ENCODE data around the gene FOCAD. TPM values are rescaled to one million over a fixed set of nuclear protein-coding genes. Genes with fewer than 3 reads are reported as not detected.

FOCAD gene
- total RNA-seq, 2 donors from 2014 or later, result 32.0 to 76.1 TPM

DNA sequence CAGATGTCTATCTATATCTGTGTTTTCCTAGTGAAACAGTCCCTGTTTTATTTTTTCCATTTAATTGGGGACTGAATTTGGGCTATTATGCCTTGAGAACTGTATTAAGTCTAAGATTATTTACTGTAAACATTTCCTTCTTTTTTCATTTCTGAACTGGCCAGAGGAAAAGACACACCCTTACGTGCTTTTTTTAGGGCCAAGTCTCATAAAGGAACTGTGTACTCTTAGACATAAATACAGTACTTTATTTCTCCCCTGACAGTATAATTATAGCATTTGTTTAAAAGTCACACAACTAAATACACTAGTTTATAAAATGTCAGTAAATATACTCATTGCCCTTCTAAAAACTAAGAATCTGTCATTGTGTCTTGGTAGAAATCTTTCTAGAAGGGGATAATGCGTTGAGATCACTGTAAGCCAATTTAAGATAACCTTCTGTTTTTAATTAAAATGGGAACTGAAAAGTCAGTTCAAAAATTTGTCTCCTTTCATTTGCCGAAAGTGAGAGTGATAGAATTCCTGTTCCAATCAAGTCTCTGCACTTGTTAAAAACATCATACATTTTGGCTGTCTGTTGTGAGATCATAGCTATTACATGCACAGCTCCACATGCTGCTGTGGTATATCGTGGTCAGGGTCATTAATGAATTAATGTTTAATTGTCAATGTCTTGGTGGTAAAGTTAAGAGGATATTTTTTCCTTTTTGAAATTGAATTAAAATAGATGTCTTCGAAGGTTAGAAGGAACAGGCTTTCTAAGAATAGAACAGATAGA, 132.1 kb downstream of the FOCAD start:
- no peak for DNase-seq (ENCODE audit: low spot score)
- H3K4me1 ChIP-seq (replicated peaks), result no peaks in the 10 kb centered on the region
- WGBS, result 55% methylated on average over 5 of the region's 5 CpGs
- TF ChIP-seq POLR2A (IDR thresholded peaks at IDR 0.05) (no peak), POLR2AphosphoS5 (IDR thresholded peaks at IDR 0.05) (no peak), CTCF (IDR thresholded peaks at IDR 0.05) (no peak)
- H3K27ac ChIP-seq, result no peak overlapping the region
- H3K27me3 ChIP-seq (replicated peaks; ENCODE audit: insufficient read depth), result no peaks in the 10 kb centered on the region
- H3K36me3 ChIP-seq, result no peaks in the 10 kb centered on the region
- intact Hi-C loops (cut with DNase I), result no loop called here
- no peak overlapping the region for H3K4me3 ChIP-seq
- H3K9me3 ChIP-seq, result no peaks in the 10 kb centered on the region

DNA sequence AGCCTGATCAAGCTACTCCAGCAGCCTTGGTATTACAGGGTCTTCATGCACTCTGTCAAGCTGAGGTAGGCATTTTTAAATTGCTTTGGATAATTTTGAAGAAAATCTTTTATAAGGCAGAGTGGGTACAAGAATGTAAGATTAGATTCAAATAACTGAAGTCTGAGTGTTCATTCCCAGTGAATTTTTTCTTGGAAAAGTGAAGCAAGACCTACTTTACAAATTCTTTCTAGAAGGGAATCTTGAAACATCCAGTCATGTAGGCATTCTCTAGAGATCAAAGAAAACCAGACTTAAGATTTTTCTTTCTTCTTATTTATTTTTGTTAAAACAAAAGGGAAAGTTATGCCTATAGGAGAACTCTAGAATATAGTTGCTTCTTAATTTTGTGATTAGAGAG, 139.0 kb downstream of the FOCAD start:
- H3K27me3 ChIP-seq (replicated peaks; ENCODE audit: insufficient read depth), result no peaks in the 10 kb centered on the region
- DNase-seq (ENCODE audit: low spot score), result no peak
- no peak overlapping the region for H3K4me3 ChIP-seq
- H3K9me3 ChIP-seq, result no peaks in the 10 kb centered on the region
- no peak overlapping the region for H3K27ac ChIP-seq
- TF ChIP-seq POLR2A (IDR thresholded peaks at IDR 0.05) (no peak), POLR2AphosphoS5 (IDR thresholded peaks at IDR 0.05) (no peak), CTCF (IDR thresholded peaks at IDR 0.05) (no peak)
- intact Hi-C loops (cut with DNase I), result no loop called here
- no peaks in the 10 kb centered on the region for H3K36me3 ChIP-seq
- H3K4me1 ChIP-seq (replicated peaks), result no peaks in the 10 kb centered on the region

DNA sequence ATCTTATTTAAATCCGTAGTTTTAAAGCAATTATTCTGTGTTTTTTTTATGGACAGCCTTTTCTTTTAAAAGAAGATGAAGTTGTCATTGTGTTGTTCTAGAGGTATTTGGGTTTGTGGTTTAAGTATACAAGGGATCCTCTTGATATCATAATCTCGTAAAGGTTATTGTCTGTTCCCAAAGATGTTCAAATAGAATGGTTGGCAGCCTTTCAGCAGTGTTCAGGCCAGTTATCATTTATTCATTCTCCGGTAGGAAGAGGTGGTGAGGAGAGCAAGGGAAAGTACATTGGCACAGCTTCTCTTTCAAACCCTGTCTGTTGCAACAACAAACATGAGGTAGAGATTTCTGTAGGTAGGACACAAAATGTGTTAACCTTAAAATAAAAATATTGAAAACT, 147.0 kb downstream of the FOCAD start:
- Histone ChIP-seq H3K4me3 (no peak overlapping the region), H3K27me3 (replicated peaks; ENCODE audit: insufficient read depth) (no peaks in the 10 kb centered on the region), H3K36me3 (no peaks in the 10 kb centered on the region), H3K4me1 (replicated peaks) (no peaks in the 10 kb centered on the region), H3K27ac (no peak overlapping the region), H3K9me3 (no peaks in the 10 kb centered on the region)
- DNase-seq (ENCODE audit: low spot score), result peak; percentile 55
- intact Hi-C loops (cut with DNase I), result no loop called here
- TF ChIP-seq POLR2A (IDR thresholded peaks at IDR 0.05) (no peak), POLR2AphosphoS5 (IDR thresholded peaks at IDR 0.05) (peak; percentile 74)
- WGBS, result 23% methylated on average over 3 of the region's 3 CpGs

- 81% methylated on average over 2 of the region's 2 CpGs for WGBS
- TF ChIP-seq POLR2A (IDR thresholded peaks at IDR 0.05) (no peak), POLR2AphosphoS5 (IDR thresholded peaks at IDR 0.05) (no peak), CTCF (IDR thresholded peaks at IDR 0.05) (no peak)
- DNase-seq (ENCODE audit: low spot score), result no peak
- intact Hi-C loops (cut with DNase I), result no loop called here
- H3K4me1 ChIP-seq (replicated peaks), result no peaks in the 10 kb centered on the region
- H3K9me3 ChIP-seq, result no peaks in the 10 kb centered on the region
- no peaks in the 10 kb centered on the region for H3K27me3 ChIP-seq (replicated peaks; ENCODE audit: insufficient read depth)
- H3K27ac ChIP-seq, result no peak overlapping the region
- no peaks in the 10 kb centered on the region for H3K36me3 ChIP-seq
- H3K4me3 ChIP-seq, result no peak overlapping the region
Observed at GRCh38 chr9:20832775-20833174, 148.7 kb downstream of the FOCAD start.

GRCh38 chr9:20835377-20836286, 151.6 kb downstream of the FOCAD start:
- Histone ChIP-seq H3K27me3 (replicated peaks; ENCODE audit: insufficient read depth) (no peaks in the 10 kb centered on the region), H3K4me3 (no peak overlapping the region), H3K4me1 (replicated peaks) (no peaks in the 10 kb centered on the region), H3K36me3 (no peaks in the 10 kb centered on the region), H3K9me3 (no peaks in the 10 kb centered on the region), H3K27ac (no peak overlapping the region)
- WGBS, result 61% methylated on average over 6 of the region's 6 CpGs
- intact Hi-C loops (cut with DNase I), result no loop called here
- DNase-seq (ENCODE audit: low spot score), result no peak
- TF ChIP-seq CTCF (IDR thresholded peaks at IDR 0.05) (no peak), POLR2A (IDR thresholded peaks at IDR 0.05) (no peak), POLR2AphosphoS5 (IDR thresholded peaks at IDR 0.05) (no peak)

Data from prostate gland (tissue), 2 donors.